Common myeloid progenitor, CD34-positive (primary cell): Measurements from ENCODE around the gene TLR5.

Experiments used
- CTCF ChIA-PET: fragments of 350-600 bp; sonication (Branson Sonifier 250); formaldehyde crosslinking; loops from one replicate; lab custom pipeline; 2021; ENCODE audit warnings: antibody characterized with exemption; lab: Charles Lee
- POLR2A ChIA-PET: fragments of 350-600 bp; sonication (Branson Sonifier 250); formaldehyde crosslinking; loops from one replicate; lab custom pipeline; 2021; ENCODE audit warnings: antibody characterized with exemption; lab: Charles Lee
- DNase-seq, 3 donors: peaks; one replicate each; pipeline versions ENCODE4 v3.0.0 to v3.0.0-alpha.2; 2013
- H3K27ac ChIP-seq, 2 experiments: 1 replicate in 1 of 2; 2 replicates in 1 of 2; pipeline ENCODE4 v1.7.0; 2013; ENCODE audit warnings: inconsistent platforms in 2 of 2, low read length in 2 of 2, mild to moderate bottlenecking in 2 of 2, low read depth in 1 of 2, moderate library complexity in 1 of 2; ENCODE audit not compliant: severe bottlenecking in 2 of 2, insufficient read depth in 1 of 2, poor library complexity in 1 of 2
- H3K27me3 ChIP-seq, 5 experiments: replicated peaks in 2 of 5; 1 replicate in 3 of 5; 2 replicates in 2 of 5; pipeline versions ENCODE4 v1.6.1 to v1.7.0; 2013; ENCODE audit warnings: low read length in 4 of 5, mild to moderate bottlenecking in 2 of 5, moderate library complexity in 2 of 5, inconsistent platforms in 1 of 5; ENCODE audit not compliant: insufficient read depth in 5 of 5, control insufficient read depth in 4 of 5
- H3K36me3 ChIP-seq, 4 experiments: 1 replicate in 2 of 4; 2 replicates in 2 of 4; pipeline versions ENCODE4 v1.6.1 to v1.7.0; 2013; ENCODE audit warnings: low read length in 3 of 4, control low read depth in 1 of 4, mild to moderate bottlenecking in 1 of 4; ENCODE audit not compliant: control insufficient read depth in 4 of 4, insufficient read depth in 4 of 4
- H3K4me1 ChIP-seq, 4 experiments: 1 replicate in 3 of 4; 2 replicates in 1 of 4; pipeline versions ENCODE4 v1.6.1 to v1.7.1; 2013; ENCODE audit warnings: low read length in 3 of 4, mild to moderate bottlenecking in 3 of 4, control low read depth in 1 of 4, inconsistent platforms in 1 of 4, moderate library complexity in 1 of 4; ENCODE audit not compliant: control insufficient read depth in 4 of 4, insufficient read depth in 4 of 4; ENCODE audit errors: control extremely low read depth in 1 of 4
- H3K4me3 ChIP-seq, 7 experiments: 1 replicate in 4 of 7; 2 replicates in 3 of 7; pipeline versions ENCODE4 v1.5.1 to v1.7.0; 2013; ENCODE audit warnings: mild to moderate bottlenecking in 7 of 7, low read length in 6 of 7, moderate library complexity in 6 of 7, inconsistent platforms in 2 of 7, low read depth in 2 of 7, control low read depth in 1 of 7; ENCODE audit not compliant: insufficient read depth in 4 of 7, control insufficient read depth in 1 of 7; ENCODE audit errors: extremely low read depth in 1 of 7
- H3K9me3 ChIP-seq, 5 experiments: 1 replicate in 4 of 5; 2 replicates in 1 of 5; pipeline versions ENCODE4 v1.6.1 to v1.7.1; 2013; ENCODE audit warnings: low read length in 4 of 5, mild to moderate bottlenecking in 2 of 5, inconsistent platforms in 1 of 5, low read depth in 1 of 5, moderate library complexity in 1 of 5; ENCODE audit not compliant: control insufficient read depth in 4 of 5, insufficient read depth in 2 of 5; ENCODE audit errors: control extremely low read depth in 1 of 5
- WGBS: methylation state at CpG from one replicate; pipeline ENCODE4 v1.1.5; 2013; ENCODE audit not compliant: insufficient coverage; 5-methylcytosine and 5-hydroxymethylcytosine counted together

Gene TLR5

DNA sequence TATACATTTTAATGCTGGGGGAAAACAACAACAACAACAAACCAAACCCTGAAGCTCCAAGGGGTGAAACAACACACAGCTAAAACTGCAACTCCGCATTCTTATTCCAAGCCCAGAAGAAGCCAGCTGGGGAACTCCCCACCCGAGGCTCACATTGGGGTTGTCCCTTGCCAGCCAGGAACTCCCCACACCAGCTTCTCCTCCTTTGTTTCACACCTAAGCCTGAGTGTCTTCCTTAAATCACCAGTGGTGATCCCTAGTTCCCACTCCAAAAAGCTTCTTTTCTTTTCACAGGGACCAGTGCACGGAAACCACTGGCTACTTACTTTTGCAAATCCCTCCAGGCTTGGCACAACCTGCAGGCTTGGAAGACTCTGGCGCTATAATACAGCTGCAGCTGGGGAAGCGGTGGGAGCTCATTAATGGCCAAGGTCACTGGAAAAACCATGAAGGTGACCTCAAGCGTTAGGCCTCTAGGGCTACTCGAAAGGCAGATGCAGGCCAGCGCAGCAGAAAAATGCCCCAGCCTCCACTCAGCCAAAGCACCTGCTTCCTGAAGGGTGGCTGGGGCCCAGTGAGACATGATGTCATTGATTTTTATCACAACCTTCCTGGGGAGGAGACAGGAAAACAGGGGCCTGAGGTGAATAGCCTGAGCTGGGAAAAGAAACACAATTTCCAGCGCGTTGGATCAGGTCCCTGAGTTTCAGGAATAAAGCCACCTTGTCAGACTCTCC, 40.1 kb downstream of the TLR5 start:
- POLR2A ChIA-PET: no interaction called here
- no peaks in the 10 kb centered on the region for H3K27me3 ChIP-seq
- H3K4me3 ChIP-seq: no peak overlapping the region
- CTCF ChIA-PET: interaction anchor here (0.9 to 1.1 kb wide), 3 partner anchors 13 to 364 kb away, joined by 3 read pairs; no protein-coding TSS in a partner anchor
- no peaks in the 10 kb centered on the region for H3K36me3 ChIP-seq
- WGBS: 46% methylated on average over 7 of the region's 10 CpGs
- H3K4me1 ChIP-seq: peaks cover 0 to 7% (median 3%) of the 10 kb centered on the region in 4 experiments
- no peak for DNase-seq
- peaks cover 0 to 9% (median 0%) of the 10 kb centered on the region in 5 experiments for H3K9me3 ChIP-seq
- no peak overlapping the region for H3K27ac ChIP-seq

DNA sequence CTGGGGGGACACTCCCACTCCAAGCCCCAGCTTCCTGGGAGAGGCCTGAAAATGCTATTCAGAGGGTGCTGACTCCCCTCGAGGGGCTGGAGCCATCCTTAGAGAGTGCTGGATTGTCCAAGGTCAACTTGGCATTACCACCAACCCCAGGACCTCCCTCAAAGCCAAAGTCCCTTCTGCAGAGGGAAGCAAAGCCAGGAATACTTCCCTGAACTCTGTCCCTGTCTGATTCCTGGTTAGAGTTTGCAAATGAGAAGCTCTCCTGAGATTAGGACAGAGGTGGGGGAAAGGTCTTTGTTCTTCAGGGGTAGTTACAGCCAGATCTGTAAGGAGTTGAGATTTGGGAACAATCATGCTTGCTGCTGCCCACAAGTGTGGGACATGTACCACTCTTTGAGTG, 45.3 kb downstream of the TLR5 start:
- peaks cover 0 to under 1% (median 0%) of the 10 kb centered on the region in 4 experiments for H3K4me1 ChIP-seq
- POLR2A ChIA-PET: no interaction called here
- no peak overlapping the region for H3K4me3 ChIP-seq
- H3K27ac ChIP-seq: no peak overlapping the region
- no peak for DNase-seq
- no peaks in the 10 kb centered on the region for H3K27me3 ChIP-seq
- no peaks in the 10 kb centered on the region for H3K36me3 ChIP-seq
- WGBS: no CpG with 5 or more reads among the region's 1 CpG
- peaks cover 0 to 9% (median 0%) of the 10 kb centered on the region in 5 experiments for H3K9me3 ChIP-seq
- CTCF ChIA-PET: interaction anchor here (0.6 to 1.9 kb wide), 3 partner anchors 8 to 303 kb away, joined by 3 to 19 read pairs (median 6); no protein-coding TSS in a partner anchor

DNA sequence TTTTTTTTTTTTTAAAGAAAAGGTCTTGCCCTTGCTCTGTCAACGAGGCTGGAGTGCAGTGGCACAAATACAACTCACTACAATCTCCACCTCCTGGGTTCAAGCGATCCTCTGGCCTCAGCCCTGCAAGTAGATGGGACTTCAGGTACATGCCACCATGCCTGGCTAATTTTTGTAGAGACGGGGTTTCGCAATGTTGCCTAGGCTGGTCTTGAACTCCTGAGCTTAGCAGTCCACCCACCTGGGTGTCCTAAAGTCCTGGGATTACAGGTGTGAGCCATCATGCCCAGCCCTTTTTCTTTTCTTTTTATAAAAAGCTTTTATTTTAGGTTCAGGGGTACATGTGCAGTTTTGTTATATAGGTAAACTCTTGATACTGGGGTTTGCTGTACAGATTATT, 47.2 kb downstream of the TLR5 start:
- WGBS: 95% methylated on average over 4 of the region's 4 CpGs
- CTCF ChIA-PET: interaction anchor here (1.1 to 1.4 kb wide), 4 partner anchors 9 to 26 kb away, joined by 3 to 5 read pairs (median 4); no protein-coding TSS in a partner anchor
- H3K4me3 ChIP-seq: no peak overlapping the region
- POLR2A ChIA-PET: no interaction called here
- DNase-seq: no peak
- no peaks in the 10 kb centered on the region for H3K27me3 ChIP-seq
- no peaks in the 10 kb centered on the region for H3K4me1 ChIP-seq
- peaks cover 0 to 9% (median 0%) of the 10 kb centered on the region in 5 experiments for H3K9me3 ChIP-seq
- H3K27ac ChIP-seq: no peak overlapping the region
- H3K36me3 ChIP-seq: no peaks in the 10 kb centered on the region

DNA sequence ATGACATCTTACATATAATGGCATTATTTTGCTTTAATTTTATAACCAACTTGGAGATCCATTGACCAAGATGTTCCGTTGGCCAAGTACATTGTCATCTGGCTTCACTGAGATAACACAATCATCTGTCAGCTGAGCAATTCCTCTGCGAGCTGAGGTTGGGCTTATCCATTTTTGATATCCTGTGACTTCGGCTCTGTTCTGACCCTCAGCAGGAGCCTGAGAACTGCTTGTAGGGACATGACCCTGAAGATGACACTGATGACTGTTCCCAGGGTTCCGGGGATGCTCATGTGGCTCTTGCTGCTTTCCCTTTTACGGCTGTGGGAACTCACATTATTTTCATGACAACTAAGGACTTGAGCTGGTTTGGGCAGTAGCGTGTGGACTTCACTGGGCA, 51.2 kb downstream of the TLR5 start:
- H3K27ac ChIP-seq: no peak overlapping the region
- ChIA-PET POLR2A (no interaction called here), CTCF (interaction anchor here (1.0 to 1.8 kb wide), 3 partner anchors 31 to 353 kb away, joined by 3 to 6 read pairs (median 4); no protein-coding TSS in a partner anchor)

DNA sequence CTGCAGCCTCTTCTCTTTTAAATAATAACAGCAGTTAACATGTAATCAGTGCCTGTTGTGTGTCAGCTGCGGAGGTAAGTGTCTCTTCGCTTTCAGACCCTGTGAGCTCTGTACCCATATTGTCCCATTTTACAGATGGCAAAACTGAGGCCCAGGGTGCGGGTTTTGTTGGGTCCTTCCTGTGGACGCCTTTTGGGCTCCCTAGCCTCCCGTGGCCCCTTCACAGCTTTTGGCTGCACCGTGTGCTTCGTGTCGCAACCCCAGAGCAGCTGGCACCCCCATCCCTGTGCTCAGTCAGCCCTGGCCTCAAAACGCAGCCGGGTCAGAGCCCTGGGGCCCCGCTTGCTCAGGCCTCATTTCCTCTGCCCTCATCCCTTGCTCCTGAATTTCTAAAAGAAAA, 53.8 kb downstream of the TLR5 start:
- CTCF ChIA-PET: interaction anchor here (0.9 to 6.8 kb wide), 18 partner anchors 9 to 352 kb away, joined by 3 to 63 read pairs (median 6); partner anchors contain the start of gene FAM177B
- no peaks in the 10 kb centered on the region for H3K27me3 ChIP-seq
- H3K4me3 ChIP-seq: no peak overlapping the region
- H3K9me3 ChIP-seq: no peaks in the 10 kb centered on the region
- H3K36me3 ChIP-seq: no peaks in the 10 kb centered on the region
- 92% methylated on average over 9 of the region's 11 CpGs for WGBS
- no peak for DNase-seq
- no peak overlapping the region for H3K27ac ChIP-seq
- H3K4me1 ChIP-seq: no peaks in the 10 kb centered on the region
- POLR2A ChIA-PET: no interaction called here

More for the DNA sequence above, 51.2 kb downstream of the TLR5 start:
- Histone ChIP-seq H3K27me3 (no peaks in the 10 kb centered on the region), H3K4me3 (no peak overlapping the region), H3K36me3 (no peaks in the 10 kb centered on the region), H3K9me3 (no peaks in the 10 kb centered on the region), H3K4me1 (no peaks in the 10 kb centered on the region)
- DNase-seq: no peak
- 87% methylated on average over 6 of the region's 6 CpGs for WGBS

DNA sequence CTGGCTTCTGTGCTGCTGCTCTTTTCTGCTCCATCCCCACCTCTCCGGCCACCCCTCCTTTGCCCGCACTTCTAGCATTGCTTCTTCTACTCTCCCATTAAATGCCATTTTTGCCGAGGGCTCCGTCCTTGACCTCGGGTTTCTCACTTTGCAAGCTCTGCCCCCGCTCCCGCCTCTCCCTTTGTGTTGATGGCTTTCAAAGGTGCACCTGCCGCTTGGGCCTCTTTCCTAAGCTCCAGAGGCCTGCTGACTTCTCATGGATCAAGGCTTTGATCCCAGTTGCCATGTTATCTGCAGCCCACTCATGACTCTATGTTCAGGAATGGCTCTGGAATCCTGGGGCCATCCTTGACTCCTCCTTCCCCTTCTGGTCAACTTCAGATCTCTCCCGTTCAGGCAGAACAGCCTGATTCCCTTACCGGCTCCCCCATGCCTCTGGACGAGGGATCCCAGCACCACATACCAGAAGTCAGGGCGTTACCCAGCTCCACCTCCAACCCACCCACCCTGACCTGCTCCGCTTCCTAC, 54.3 kb downstream of the TLR5 start:
- Histone ChIP-seq H3K4me1 (no peaks in the 10 kb centered on the region), H3K27ac (no peak overlapping the region), H3K27me3 (no peaks in the 10 kb centered on the region), H3K36me3 (no peaks in the 10 kb centered on the region), H3K9me3 (no peaks in the 10 kb centered on the region), H3K4me3 (no peak overlapping the region)
- ChIA-PET POLR2A (no interaction called here), CTCF (interaction anchor here (1.1 to 6.8 kb wide), 11 partner anchors 9 to 595 kb away, joined by 3 to 63 read pairs (median 10); no protein-coding TSS in a partner anchor)
- no peak for DNase-seq
- WGBS: 95% methylated on average over 9 of the region's 13 CpGs
